Measurements from ENCODE around the gene CDC23. TPM values are rescaled to one million over a fixed set of nuclear protein-coding genes. Genes with fewer than 3 reads are reported as not detected.
"Not testable (repeated sequence)": the region's sequence is repeated elsewhere in the genome, so short reads cannot be mapped to it uniquely, and the experiment has no call there.

CDC23 gene, protein sequence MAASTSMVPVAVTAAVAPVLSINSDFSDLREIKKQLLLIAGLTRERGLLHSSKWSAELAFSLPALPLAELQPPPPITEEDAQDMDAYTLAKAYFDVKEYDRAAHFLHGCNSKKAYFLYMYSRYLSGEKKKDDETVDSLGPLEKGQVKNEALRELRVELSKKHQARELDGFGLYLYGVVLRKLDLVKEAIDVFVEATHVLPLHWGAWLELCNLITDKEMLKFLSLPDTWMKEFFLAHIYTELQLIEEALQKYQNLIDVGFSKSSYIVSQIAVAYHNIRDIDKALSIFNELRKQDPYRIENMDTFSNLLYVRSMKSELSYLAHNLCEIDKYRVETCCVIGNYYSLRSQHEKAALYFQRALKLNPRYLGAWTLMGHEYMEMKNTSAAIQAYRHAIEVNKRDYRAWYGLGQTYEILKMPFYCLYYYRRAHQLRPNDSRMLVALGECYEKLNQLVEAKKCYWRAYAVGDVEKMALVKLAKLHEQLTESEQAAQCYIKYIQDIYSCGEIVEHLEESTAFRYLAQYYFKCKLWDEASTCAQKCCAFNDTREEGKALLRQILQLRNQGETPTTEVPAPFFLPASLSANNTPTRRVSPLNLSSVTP
- total RNA-seq, result 26.8 TPM

DNA sequence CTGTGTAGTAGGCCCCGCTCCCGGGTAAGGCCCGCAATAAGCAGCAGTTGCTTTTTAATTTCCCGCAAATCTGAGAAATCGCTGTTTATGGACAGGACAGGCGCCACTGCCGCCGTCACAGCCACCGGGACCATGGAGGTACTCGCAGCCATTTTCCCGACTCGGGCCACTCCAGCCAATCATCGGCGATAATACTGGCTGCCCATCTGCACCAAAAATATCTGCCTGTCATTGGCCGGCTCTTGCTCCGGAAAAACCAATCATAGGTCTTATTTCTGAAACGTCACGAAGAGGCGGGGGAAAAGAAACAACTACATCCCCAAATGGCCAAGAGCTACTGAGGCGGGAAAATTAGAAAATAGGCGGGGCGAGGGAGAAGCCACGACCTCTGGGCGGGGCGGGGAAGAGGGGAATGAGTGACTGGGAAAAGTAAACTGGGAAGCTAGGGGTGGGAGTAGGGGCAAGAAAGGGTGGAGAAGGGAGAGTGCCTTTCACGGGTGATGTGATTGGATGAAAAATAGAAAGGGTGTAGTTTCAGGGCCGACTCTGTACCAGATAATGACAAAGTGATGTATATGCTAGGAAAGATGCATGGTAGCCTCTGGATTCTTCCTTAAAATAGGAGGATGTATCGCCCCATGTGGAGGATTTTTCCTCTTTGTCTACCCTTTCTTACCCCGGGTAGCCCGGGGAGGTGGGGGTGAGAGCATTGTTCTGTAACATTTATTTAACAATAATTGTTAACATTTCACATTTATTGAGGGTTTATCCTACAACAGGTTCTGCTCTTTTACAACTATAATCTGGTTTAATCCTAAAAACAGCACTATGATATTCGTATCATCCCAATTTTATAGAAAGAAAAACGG is at the start of gene CDC23:
TSS of gene CDC23 (minus strand) at position 163 of the 869 bp plus-strand sequence. CDS start at position 152, 11 bp downstream.
- peak; percentile 95 for DNase-seq (ENCODE audit: low spot score)

DNA sequence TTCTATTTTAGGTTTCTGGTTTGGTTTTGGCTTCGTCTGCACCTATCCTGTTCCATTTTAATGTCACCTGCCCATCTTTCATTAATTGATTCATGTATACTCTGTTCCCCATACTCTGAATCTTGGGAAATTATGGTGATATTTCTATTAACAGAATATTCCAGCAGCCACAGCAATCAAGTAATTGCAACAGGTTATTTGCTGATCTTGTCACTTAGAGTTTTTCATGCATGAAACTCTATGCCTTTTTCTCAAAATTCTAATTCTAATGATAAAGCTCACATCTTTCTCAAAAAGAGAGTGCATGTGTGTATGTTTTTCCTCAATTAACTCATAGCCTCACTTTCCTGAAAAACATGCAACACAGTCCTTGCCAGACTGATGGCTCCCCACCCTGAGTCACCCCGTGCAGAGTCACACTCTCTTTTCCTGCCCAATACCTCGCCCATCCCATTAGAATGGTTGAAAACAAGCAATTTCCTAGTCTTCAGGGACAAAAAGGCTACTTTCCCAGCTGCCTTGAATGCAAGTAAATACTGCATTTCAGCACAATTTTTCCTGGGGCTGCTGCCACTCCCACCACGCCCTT is 45.7 kb upstream of the CDC23 start:
- no peak for DNase-seq (ENCODE audit: low spot score)

DNA sequence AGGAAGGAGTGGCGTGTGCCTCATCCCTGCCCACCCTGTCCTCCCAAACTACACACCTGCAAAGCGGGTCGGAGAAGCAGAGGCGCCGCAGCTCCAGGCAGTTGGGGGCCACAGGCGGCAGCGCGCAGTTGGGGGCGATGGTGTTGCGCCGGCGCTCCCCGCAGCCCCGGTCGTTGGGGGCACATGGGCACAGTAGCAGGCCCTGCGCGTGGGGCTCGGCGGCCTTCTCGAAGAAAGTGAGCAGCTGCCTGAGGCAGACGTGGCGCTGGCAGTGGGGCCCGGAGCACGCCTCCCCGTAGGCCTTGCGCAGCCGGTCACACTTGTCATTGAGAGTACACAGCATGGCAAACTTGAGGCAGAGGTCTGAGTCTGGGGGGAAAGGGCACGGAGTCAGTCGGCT is 44.5 kb upstream of the CDC23 start:
- DNase-seq (ENCODE audit: low spot score), result no peak

DNA sequence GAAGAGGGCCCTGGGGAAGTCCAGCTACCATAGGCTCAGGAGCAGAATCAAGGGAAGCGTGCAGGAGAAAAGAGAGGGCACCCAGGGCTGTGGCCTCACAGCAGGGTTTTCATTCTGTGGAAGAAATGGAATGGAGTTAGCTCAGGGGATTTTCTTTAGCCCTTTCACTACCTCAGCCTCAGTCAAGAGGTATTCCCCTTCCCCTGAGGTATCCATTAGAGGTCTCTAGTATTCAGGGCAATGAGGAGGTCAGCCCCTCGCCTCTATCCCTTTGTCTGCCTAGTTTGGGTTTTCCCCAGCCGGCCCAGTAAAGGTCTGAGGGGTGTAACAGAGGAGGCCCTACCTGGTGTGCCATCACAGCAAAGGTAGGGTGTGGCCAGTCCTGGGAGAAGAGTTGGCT is 39.8 kb upstream of the CDC23 start:
- DNase-seq (ENCODE audit: low spot score), result no peak

DNA sequence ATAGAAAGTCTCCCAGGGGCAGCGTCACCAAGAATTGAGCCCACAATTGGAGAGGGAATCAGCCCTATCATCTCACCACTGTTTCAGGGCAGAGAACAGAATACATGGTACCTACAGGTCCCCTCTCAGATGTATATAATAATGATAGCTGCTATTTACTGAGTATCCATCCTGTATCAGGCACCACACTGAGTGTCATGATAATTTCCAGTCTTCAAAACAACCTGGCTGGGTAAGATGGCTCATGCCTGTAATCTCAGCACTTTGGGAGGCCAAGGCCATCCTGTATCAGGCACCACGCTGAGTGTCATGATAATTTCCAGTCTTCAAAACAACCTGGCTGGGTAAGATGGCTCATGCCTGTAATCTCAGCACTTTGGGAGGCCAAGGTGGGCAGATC is 34.7 kb upstream of the CDC23 start:
- not testable (repeated sequence) for DNase-seq (ENCODE audit: low spot score)

DNA sequence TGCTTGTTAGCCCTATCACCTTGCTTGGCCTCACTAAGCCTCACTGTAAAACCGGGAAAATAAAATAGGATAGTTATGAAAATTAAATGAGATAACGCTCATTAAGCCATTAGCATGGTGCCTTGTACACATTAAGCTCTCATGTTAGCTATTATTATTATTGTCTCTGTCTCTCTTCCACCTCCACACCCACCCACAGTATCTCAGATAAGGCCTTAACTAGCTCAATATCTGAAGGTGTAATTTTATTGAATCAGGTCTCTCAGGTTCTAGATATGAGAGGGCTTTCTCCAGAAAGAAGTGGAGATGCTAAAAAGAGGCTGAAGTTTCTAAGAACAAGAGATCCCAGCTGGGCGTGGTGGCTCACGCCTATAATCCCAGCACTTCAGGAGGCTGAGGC is 33.7 kb upstream of the CDC23 start:
- DNase-seq (ENCODE audit: low spot score), result no peak

DNA sequence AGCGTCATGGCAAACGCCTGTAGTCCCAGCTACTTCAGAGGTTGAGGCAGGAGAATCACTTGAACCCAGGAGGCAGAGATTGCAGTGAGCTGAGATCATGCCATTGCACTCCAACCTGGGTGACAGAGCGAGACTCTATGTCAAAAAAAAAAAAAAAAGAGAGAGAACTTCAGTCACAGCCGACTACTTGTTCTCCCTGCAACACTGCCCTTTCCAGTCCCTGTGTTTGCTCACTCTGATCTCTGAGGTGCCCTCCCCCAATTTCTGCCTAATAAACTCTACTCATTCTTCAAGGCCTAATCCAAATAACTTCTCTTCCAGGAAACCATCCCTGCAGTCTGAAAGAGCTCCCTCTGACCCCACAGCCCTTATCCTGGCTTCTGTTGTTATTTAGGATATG is 33.2 kb upstream of the CDC23 start:
- DNase-seq (ENCODE audit: low spot score), result no peak

DNA sequence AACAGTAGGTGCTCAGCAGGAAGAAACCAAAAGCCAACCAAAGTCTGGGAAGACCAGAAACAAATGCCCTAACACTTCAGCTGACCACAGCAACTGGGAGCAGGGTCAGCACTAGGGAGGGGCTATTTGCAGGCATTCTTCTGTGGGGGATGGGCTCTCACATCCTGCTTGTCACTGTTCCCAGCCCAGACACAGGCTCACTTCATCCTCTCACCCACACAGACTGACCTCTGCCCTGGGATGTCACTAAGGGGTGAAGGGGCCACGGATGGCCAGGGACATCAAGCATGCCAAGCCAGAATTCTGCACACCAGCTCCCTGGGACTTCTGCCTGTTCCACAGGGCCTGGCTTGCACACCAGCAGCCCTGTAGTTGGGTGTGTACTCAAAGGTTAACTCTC is 32.6 kb upstream of the CDC23 start:
- DNase-seq (ENCODE audit: low spot score), result no peak

DNA sequence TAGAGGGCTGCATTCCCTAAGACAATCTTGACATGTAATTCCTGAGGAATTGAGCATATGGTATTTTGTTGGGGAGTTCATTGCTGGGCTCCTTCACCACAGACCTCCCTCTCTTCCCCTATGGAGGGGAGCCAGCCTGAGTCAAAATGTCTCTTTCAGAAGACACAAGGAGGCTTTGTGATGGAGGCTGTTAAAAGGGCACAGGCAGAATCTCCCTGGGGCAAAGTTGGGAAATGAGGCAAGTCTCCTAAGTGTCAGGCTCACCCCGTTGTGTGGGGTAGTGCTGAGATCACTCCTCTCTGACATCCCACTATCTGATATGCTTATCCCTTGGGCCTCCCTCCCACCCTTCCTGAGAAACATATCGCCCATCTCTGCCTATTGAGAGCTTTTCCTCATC is 30.7 kb upstream of the CDC23 start:
- DNase-seq (ENCODE audit: low spot score), result no peak

DNA sequence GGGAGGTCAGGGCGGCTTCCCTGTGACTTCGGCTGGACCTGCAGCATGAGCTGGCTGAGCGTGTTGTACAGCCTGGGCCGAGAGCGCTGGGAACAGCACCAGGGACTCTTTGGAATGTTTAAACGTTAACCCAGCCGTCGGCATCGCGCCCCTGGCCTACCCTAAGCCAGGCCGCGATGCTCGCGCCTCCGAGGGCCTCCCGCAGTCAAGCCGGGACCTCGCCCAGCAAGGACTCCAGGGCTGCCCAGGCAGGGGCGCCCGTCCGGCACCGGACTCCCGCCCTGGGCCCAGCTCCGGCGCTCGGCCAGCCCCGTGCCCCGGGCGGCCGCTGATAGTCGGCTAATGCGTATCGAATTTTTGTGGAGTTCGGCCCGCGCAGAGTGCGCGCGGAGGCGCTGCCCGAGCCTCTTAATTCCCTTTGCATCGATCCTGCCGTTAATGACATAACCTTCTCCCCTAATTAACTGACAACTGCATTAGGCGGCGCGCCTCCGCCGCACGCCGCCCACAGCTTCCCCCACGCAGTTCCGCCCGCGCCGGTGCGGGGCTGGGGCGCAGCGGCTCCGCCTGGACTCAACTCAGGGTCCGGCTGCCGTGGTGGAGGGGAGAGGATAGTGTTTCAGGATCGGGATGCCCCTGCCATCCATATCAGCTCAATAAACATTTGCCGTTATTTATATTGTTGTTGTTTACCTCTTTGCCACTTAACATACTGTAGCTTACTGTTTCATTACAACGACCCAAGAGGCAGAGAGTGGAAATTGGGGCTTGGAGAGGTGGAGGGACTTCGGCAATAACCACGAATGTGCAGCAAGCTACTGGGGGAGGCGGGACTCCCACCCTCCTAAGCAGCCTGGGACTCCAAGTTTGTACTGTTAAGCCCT is 28.8 kb upstream of the CDC23 start:
- no peak for DNase-seq (ENCODE audit: low spot score)

DNA sequence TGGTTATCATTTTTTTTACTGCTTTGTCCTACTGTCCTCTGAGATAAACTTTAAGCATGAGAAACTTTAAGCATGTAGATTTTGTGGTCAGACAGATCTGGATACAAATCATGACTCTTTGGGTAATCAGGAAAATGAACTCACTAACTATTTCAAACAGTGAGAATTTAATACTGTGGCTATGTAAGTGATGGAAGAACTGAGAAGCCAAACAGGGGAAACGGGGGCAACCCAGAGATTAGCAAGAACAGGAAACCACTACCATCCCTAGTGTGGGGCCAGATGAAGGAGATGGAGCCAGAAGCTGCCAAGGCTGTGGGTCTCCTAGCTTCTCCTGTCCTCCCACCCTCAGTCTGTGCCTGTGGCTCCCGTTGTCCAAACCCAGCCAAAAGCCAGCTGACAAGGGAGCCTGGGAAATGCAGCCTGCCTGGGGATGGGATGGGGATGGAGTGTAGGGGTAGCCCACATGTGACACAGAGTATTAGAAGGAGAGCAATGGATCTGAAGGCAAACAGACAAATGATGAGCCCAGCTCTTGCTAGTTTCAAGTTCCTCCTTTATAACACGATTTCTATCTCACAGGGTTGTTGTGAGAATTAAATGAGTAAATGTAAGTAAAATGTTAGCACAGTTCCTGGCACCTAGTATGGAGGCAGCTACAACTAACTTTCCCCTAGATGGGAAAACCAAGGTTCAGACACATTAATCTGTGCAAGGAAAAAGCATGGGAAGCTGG is 27.7 kb upstream of the CDC23 start:
- no peak for DNase-seq (ENCODE audit: low spot score)

DNA sequence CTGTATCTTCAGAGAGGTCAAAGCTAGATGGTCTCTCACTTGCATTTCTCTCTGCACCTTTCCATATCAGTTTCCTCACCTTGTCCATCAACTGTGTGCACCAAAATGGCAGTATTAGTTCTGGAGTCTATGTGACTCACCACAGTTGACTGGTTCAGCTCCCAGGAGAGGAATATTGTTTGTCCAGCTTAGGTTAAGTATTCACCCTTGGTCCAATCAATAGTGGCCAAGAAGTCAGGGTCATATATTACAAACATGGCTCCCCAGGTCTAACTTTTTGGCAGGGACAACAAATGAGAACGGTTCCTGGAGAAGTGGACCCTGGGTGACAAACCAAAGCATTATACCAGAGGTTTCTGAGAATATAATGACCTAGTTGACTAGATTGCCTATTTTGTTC is 24.9 kb upstream of the CDC23 start:
- no peak for DNase-seq (ENCODE audit: low spot score)

DNA sequence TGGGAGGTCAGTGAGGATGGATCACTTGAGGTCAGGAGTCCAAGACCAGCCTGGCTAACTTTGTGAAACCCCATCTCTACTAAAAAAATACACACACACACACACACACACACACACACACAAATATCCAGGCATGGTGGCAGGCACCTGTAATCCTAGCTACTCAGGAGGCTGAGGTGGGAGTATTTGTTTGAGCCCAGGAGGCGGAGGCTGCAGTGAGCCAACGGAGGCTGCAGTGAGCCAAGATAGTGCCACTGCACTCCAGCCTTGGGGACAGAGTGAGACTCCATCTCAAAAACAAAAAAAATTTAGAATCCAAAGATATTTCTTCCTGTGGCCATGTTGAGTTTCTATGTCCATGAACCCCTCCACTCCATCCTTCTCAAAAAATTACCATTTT is 21.5 kb upstream of the CDC23 start:
- DNase-seq (ENCODE audit: low spot score), result no peak

DNA sequence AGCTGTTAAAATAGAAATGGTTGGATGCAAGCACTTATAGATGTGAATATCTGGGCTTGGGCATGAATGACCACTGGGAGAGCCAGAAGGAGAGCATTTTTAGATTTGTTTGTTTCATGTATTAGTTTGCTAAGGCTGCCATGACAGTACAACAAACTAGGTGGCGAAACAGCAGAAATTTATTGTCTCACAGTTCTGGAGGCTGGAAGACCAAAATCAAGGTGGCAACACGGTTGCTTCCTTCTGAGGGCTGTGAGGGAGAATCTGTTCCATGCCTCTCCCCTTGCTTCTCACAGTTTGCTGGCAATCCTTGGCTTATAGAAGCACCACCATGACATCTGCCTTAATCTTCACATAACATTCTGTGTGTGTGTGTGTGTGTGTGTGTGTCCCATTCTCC is 20.2 kb upstream of the CDC23 start:
- DNase-seq (ENCODE audit: low spot score), result no peak

DNA sequence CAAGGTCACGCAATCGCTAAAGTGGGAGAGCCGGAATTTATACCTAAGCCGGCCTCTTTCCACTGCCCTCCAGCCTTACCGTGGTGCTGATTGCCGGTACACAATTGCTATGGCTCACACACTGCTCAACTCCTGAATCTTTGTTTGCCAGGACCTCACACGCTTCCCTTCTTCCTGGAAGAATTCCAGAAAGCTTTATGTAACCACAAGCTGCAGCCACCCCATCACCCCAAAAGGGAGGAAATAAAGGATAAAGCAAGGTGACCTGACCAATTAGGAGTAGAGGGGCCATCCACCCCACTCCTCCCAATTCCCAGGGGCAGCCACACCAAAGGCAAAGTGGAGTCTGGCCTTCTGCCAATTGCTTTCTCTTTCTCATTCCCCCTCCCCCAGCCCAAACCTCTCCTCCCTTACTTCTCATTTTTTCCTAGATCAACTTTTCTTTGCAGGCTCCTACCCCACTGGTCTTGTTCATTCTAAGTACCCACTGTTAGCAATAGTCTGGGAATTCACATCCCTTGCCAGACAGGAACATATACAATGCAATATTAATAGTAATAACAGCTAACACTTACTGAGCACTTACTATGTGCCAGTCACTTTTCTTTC is 18.0 kb upstream of the CDC23 start:
- DNase-seq (ENCODE audit: low spot score), result no peak

DNA sequence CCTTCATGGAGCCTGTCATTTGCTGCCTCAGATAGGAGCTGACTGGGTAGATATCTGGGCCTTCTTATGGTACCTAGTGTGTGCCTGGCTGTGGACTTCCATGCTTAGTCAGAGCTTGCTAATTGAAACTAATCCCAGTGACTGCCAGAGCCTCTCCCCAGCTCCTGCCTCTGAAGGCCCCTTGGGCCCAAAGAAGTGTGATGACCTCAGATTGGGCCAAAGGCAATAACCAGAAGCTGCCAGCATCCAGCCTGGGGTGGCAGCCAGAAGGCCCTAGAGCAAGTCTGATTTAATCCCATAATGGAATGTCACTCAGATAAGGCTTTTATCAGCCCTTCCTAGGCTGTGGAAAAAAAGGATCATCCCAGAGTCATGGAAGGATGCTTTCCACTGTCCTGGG is 17.1 kb upstream of the CDC23 start:
- peak; percentile 45 for DNase-seq (ENCODE audit: low spot score)

DNA sequence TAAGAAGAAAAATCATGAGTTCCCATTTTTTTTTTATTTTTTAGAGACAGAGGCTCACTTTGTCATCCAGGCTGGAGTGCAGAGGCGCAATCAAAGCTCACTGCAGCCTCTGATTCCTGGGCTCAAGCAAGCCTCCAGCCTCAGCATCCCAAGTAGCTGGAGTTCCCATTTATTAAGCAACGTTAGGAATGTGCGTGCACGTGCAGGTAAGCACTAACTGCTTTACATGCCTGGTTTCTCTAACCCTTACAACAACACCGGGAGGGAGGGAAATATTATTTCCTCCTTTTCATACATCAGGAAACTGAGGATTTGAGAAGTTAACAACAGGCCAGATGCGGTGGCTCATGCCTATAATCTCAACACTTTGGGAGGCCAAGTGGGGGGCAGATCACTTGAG is 16.3 kb upstream of the CDC23 start:
- no peak for DNase-seq (ENCODE audit: low spot score)

DNA sequence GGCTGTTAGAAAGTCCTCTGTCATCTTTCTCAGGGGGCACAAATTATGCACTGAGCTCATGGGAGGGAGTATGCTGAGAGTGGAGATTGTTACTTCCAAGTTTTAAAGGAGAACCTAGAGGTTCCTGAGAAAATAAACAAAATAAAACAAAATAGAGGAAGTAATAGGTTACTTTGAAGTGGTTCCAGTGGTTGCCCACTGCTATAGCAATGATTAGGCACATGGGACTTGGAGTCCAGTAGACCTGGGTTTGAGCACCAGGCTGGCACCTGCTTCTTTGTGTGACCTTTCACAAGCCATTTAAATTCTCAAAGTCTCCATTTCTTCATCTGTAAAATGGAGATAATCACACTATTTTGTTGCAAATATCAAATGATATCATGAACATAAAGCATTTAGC is 13.8 kb upstream of the CDC23 start:
- no peak for DNase-seq (ENCODE audit: low spot score)

DNA sequence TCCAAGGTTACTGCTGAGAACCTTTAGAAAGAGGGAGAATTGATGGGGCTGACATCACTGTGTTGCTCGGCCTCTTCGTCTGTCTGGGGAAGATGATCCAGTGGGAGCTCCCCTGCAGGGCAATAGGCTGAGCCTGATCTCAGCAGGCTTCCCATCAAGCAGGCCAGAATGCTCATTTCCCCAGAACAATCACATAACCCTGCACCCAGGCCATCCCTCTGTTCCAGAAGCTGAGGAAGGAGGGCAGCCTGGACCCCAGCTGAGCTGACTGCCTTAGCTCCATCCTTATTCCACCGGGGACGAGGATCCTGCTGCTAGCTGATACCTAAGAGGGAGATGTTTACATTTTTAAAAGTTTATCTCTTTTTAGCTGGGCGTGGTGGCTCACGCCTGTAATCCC is 11.6 kb upstream of the CDC23 start:
- no peak for DNase-seq (ENCODE audit: low spot score)

DNA sequence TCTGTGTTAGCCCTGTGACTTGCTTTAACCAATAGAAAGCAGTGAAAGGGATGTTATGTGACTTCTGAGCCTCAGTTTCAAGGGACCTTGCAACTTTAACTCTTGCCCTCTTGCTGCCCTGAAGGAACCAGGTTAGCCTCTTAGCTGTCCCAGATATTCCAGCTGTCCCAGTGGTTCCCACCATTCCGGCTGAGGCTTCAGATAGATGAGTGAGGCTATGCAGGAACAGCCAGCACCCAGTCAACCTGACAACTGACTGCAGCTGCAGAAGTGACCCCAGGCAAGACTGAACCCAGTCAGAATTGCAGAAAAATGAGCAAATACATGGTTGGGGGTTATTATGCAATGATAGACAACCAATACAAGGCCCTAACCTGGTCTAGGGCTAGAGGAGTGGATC is 10.4 kb upstream of the CDC23 start:
- no peak for DNase-seq (ENCODE audit: low spot score)

Data from ureter (tissue), 1 donor.